ENCODE data around the gene SLC35F3. TPM values are rescaled to one million over a fixed set of nuclear protein-coding genes. Genes with fewer than 3 reads are reported as not detected.

Gene SLC35F3
- total and polyA plus RNA-seq, 8 donors = 1.4 to 7.1 (median 2.5) TPM

GRCh38 chr1:234141006-234141405 is 236.5 kb downstream of the SLC35F3 start:
- Histone ChIP-seq H3K9me3 (no peaks in the 10 kb centered on the region), H3K27ac (no peak overlapping the region), H3K27me3 (no peaks in the 10 kb centered on the region), H3K4me3 (no peak overlapping the region), H3K36me3 (no peaks in the 10 kb centered on the region), H3K4me1 (no peaks in the 10 kb centered on the region)
- TF ChIP-seq, protein P1, sequence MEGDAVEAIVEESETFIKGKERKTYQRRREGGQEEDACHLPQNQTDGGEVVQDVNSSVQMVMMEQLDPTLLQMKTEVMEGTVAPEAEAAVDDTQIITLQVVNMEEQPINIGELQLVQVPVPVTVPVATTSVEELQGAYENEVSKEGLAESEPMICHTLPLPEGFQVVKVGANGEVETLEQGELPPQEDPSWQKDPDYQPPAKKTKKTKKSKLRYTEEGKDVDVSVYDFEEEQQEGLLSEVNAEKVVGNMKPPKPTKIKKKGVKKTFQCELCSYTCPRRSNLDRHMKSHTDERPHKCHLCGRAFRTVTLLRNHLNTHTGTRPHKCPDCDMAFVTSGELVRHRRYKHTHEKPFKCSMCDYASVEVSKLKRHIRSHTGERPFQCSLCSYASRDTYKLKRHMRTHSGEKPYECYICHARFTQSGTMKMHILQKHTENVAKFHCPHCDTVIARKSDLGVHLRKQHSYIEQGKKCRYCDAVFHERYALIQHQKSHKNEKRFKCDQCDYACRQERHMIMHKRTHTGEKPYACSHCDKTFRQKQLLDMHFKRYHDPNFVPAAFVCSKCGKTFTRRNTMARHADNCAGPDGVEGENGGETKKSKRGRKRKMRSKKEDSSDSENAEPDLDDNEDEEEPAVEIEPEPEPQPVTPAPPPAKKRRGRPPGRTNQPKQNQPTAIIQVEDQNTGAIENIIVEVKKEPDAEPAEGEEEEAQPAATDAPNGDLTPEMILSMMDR (IDR thresholded peaks at IDR 0.05) = no peak
- FAIRE-seq = no peak
- DNase-seq = no peak
- 64 to 83% methylated on average over 2 of the region's 2 CpGs for WGBS, 2 donors
- no peak for ATAC-seq
- intact Hi-C loops (cut with DNase I) = no loop called here

GRCh38 chr1:234143681-234144080 is 239.2 kb downstream of the SLC35F3 start:
- no peak overlapping the region for H3K4me3 ChIP-seq
- no peaks in the 10 kb centered on the region for H3K36me3 ChIP-seq
- ATAC-seq (no peak), FAIRE-seq (no peak), DNase-seq (no peak)
- H3K9me3 ChIP-seq = no peaks in the 10 kb centered on the region
- TF ChIP-seq, protein P1 (IDR thresholded peaks at IDR 0.05) = no peak
- WGBS, 2 donors = 71 to 82% methylated on average over 2 of the region's 2 CpGs
- no peaks in the 10 kb centered on the region for H3K27me3 ChIP-seq
- no peaks in the 10 kb centered on the region for H3K4me1 ChIP-seq
- intact Hi-C loops (cut with DNase I) = no loop called here
- no peak overlapping the region for H3K27ac ChIP-seq

- Histone ChIP-seq H3K36me3 (no peaks in the 10 kb centered on the region), H3K4me1 (no peaks in the 10 kb centered on the region), H3K9me3 (no peaks in the 10 kb centered on the region), H3K27ac (no peak overlapping the region), H3K4me3 (no peak overlapping the region), H3K27me3 (no peaks in the 10 kb centered on the region)
- intact Hi-C loops (cut with DNase I) = no loop called here
- WGBS, 2 donors = 83 to 84% methylated on average over 4 of the region's 4 CpGs
- DNase-seq (no peak), ATAC-seq (no peak), FAIRE-seq (no peak)
- TF ChIP-seq, protein P1 (IDR thresholded peaks at IDR 0.05) = no peak
Measured at GRCh38 chr1:234144901-234145300, 240.4 kb downstream of the SLC35F3 start.

DNA sequence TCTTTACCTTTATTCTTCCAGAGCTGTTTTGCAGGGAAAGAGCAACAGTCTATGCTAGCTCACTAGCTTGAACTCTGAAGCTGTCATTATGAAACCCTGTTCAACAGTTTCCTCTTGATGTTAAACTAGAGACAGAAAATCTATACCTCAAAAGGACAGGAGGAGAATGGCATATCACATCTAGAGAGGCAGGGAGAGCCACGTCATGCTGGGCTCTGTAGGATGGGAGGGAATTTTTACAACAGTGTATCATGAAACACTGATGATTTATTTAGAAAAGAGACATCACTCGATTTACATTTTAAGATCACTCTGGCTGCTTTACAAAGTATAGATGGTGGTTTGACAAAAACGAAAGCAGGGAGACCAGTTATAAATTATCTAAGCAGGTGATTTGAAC is 243.9 kb downstream of the SLC35F3 start:
- TF ChIP-seq, protein P1 (IDR thresholded peaks at IDR 0.05) = no peak
- no peak overlapping the region for H3K4me3 ChIP-seq
- FAIRE-seq = no peak
- no peak overlapping the region for H3K27ac ChIP-seq
- intact Hi-C loops (cut with DNase I) = no loop called here
- 35 to 49% methylated on average over 3 of the region's 3 CpGs for WGBS, 2 donors
- ATAC-seq = no peak
- H3K9me3 ChIP-seq = no peaks in the 10 kb centered on the region
- no peak for DNase-seq
- no peaks in the 10 kb centered on the region for H3K27me3 ChIP-seq
- H3K4me1 ChIP-seq = no peaks in the 10 kb centered on the region
- no peaks in the 10 kb centered on the region for H3K36me3 ChIP-seq

GRCh38 chr1:234148816-234149215 is 244.3 kb downstream of the SLC35F3 start:
- DNase-seq (no peak), ATAC-seq (no peak), FAIRE-seq (no peak)
- WGBS, 2 donors = 88 to 95% methylated on average over 1 of the region's 1 CpG
- no peak overlapping the region for H3K4me3 ChIP-seq
- H3K27ac ChIP-seq = no peak overlapping the region
- H3K9me3 ChIP-seq = no peaks in the 10 kb centered on the region
- TF ChIP-seq, protein P1 (IDR thresholded peaks at IDR 0.05) = no peak
- H3K27me3 ChIP-seq = no peaks in the 10 kb centered on the region
- no peaks in the 10 kb centered on the region for H3K4me1 ChIP-seq
- intact Hi-C loops (cut with DNase I) = no loop called here
- no peaks in the 10 kb centered on the region for H3K36me3 ChIP-seq
